AG04450 (cell line): ENCODE data around the gene HTR6. TPM values are rescaled to one million over a fixed set of nuclear protein-coding genes. Genes with fewer than 3 reads are reported as not detected.

Source experiments
- CTCF ChIA-PET: fragments of 300-600, 350-600 bp; formaldehyde crosslinking; extraction: SDS; loops from one replicate; lab custom pipeline; 2022; ENCODE audit warnings: antibody characterized with exemption, inconsistent platforms; lab: Charles Lee
- POLR2A ChIA-PET: fragments of 350-600 bp; formaldehyde crosslinking; extraction: SDS; loops from one replicate; lab custom pipeline; 2021; ENCODE audit warnings: antibody characterized with exemption, inconsistent platforms; lab: Yijun Ruan, JAX
- DNase-seq: peaks from one replicate; pipeline ENCODE4 v3.0.0-alpha.2; 2011; ENCODE audit warnings: low read depth, low spot score
- H3K27ac ChIP-seq: one replicate; pipeline ENCODE4 v1.5.1; 2012; ENCODE audit warnings: low read depth, low read length, control low read depth
- H3K27me3 ChIP-seq: one replicate; pipeline ENCODE4 v1.6.0; 2012; ENCODE audit warnings: low read length; ENCODE audit not compliant: control insufficient read depth, insufficient read depth
- H3K4me3 ChIP-seq: 2 replicates; pipeline ENCODE4 v1.5.1; 2011; ENCODE audit warnings: mild to moderate bottlenecking, low read depth, low read length, control low read depth
- H3K9me3 ChIP-seq: 2 replicates; pipeline ENCODE4 v1.5.1; 2012; ENCODE audit warnings: low read length; ENCODE audit not compliant: control insufficient read depth, insufficient read depth
- CTCF ChIP-seq: IDR thresholded peaks from 2 replicates; pipeline ENCODE4 v1.5.1; 2011; ENCODE audit warnings: low read depth, low read length, control low read depth, inconsistent platforms
- polyA minus RNA-seq: library from RNA; depleted of rRNA, polyadenylated mRNA; stranded (reverse); fragments of >200 nt; gene quantifications from 2 replicates; pipeline ENCODE4 v1.2.3, GENCODE V29; 2011; rRNA and poly(A)+ RNA removed
- polyA plus RNA-seq: library from polyadenylated mRNA; depleted of rRNA; stranded (reverse); fragments of >200 nt; gene quantifications from 2 replicates; pipeline ENCODE4 v1.2.3, GENCODE V29; 2011; rRNA removed

HTR6 gene
- not detected in 2 replicates for polyA plus RNA-seq
- polyA minus RNA-seq = not detected in 2 replicates

GRCh38 chr1:19664453-19665185 lies at the start of gene HTR6:
Gene HTR6, plus strand, starts transcription at chr1:19664875. Its CDS starts 879 bp downstream, at chr1:19665754.
- no peak for TF ChIP-seq CTCF
- Histone ChIP-seq H3K27me3 (peaks cover 55% of the 10 kb centered on the region), H3K9me3 (peaks cover 3% of the 10 kb centered on the region; the same call in 1 of the 2 replicates), H3K4me3 (peak within 1 kb of the TSS; percentile 29), H3K27ac (no peak within 1 kb of the TSS)
- DNase-seq = no peak
- ChIA-PET POLR2A (no interaction called here), CTCF (interaction anchor here (0.7 to 6.3 kb wide), 4 partner anchors 9 to 147 kb away, joined by 3 to 142 read pairs (median 12); no protein-coding TSS in a partner anchor)

GRCh38 chr1:19615438-19615837 lies 49.2 kb upstream of the HTR6 start:
- Histone ChIP-seq H3K4me3 (no peak overlapping the region), H3K27ac (no peak overlapping the region), H3K9me3 (no peaks in the 10 kb centered on the region), H3K27me3 (no peaks in the 10 kb centered on the region)
- ChIA-PET CTCF (no interaction called here), POLR2A (interaction anchor here (0.6 kb wide), 1 partner anchor 165 kb away, joined by 3 read pairs; no protein-coding TSS in a partner anchor)
- TF ChIP-seq CTCF = no peak
- no peak for DNase-seq

GRCh38 chr1:19616489-19616888 lies 48.2 kb upstream of the HTR6 start:
- H3K27me3 ChIP-seq = no peaks in the 10 kb centered on the region
- no peak overlapping the region for H3K4me3 ChIP-seq
- DNase-seq = no peak
- ChIA-PET POLR2A (interaction anchor here (0.6 kb wide), 1 partner anchor 67 kb away, joined by 6 read pairs; no protein-coding TSS in a partner anchor), CTCF (no interaction called here)
- peak overlapping the region; percentile 33 for H3K27ac ChIP-seq
- no peaks in the 10 kb centered on the region for H3K9me3 ChIP-seq
- TF ChIP-seq CTCF = no peak

- Histone ChIP-seq H3K27me3 (no peaks in the 10 kb centered on the region), H3K9me3 (no peaks in the 10 kb centered on the region), H3K4me3 (no peak overlapping the region), H3K27ac (no peak overlapping the region)
- TF ChIP-seq CTCF = no peak
- POLR2A ChIA-PET = interaction anchor here (0.6 kb wide), 1 partner anchor 91 kb away, joined by 3 read pairs; no protein-coding TSS in a partner anchor
- CTCF ChIA-PET = no interaction called here
- no peak for DNase-seq
Observed at GRCh38 chr1:19617376-19617775, 47.3 kb upstream of the HTR6 start.

GRCh38 chr1:19618428-19618827 lies 46.2 kb upstream of the HTR6 start:
- CTCF ChIA-PET = interaction anchor here (0.8 kb wide), 1 partner anchor 8 kb away, joined by 3 read pairs; no protein-coding TSS in a partner anchor
- H3K4me3 ChIP-seq = no peak overlapping the region
- TF ChIP-seq CTCF = no peak
- no peaks in the 10 kb centered on the region for H3K27me3 ChIP-seq
- no peak overlapping the region for H3K27ac ChIP-seq
- DNase-seq = no peak
- no peaks in the 10 kb centered on the region for H3K9me3 ChIP-seq
- POLR2A ChIA-PET = no interaction called here
